ENCODE results near the gene GRAMD4. TPM values are rescaled to one million over a fixed set of nuclear protein-coding genes. Genes with fewer than 3 reads are reported as not detected.

The GRAMD4 gene
- polyA plus RNA-seq, 2 of the 4 experiments (the other 2 are of a cell fraction) = 7.7 to 13.1 TPM

- TF ChIP-seq KDM5A (IDR thresholded peaks at IDR 0.05) = no peak
Measured at GRCh38 chr22:46577368-46578249, 42.6 kb upstream of the GRAMD4 start (continued).

GRCh38 chr22:46578251-46578823 is 41.8 kb upstream of the GRAMD4 start:
- Histone ChIP-seq H3K27ac (peak overlapping the region; percentile 90 to 99; a peak in 4 of 6 replicates), H3K4me3 (peak overlapping the region; percentile 90), H3K4me2 (peak overlapping the region; percentile 91), H3K4me1 (peaks cover 50% of the 10 kb centered on the region), H3K9me3 (no peaks in the 10 kb centered on the region)
- 84% methylated on average over 6 of the region's 9 CpGs for WGBS (ENCODE audit: missing lambda C conversion rate)
- CTCF ChIA-PET = interaction anchor here (1.0 kb wide), 1 partner anchor 10 kb away, joined by 3 read pairs; no protein-coding TSS in a partner anchor
- POLR2A ChIA-PET = no interaction called here
- 0 out of 6 replicates have a peak, but pooled peaks of 1 of the 2 experiments have one; percentile 18 for ATAC-seq
- FAIRE-seq = no peak
- TF ChIP-seq MAZ (IDR thresholded peaks at IDR 0.05; ENCODE audit: borderline replicate concordance, low read depth, low read length) (no peak), RFX5 (IDR thresholded peaks at IDR 0.05) (no peak), CHD2 (IDR thresholded peaks at IDR 0.05; ENCODE audit: low read length, partially characterized antibody) (no peak), HES2 (IDR thresholded peaks at IDR 0.05) (no peak)
- DNase-seq (ENCODE audit: low read depth in 1 of 2, low spot score in 1 of 2) = no peak

- DNase-seq (ENCODE audit: low read depth in 1 of 2, low spot score in 1 of 2) = no peak
- H3K4me3 ChIP-seq = no peak overlapping the region
- ATAC-seq = peak in 1 of 2 experiments; percentile 15; a peak in 2 of 6 replicates
Measured at GRCh38 chr22:46578824-46579561, 41.2 kb upstream of the GRAMD4 start.

More at GRCh38 chr22:46578824-46579561, 41.2 kb upstream of the GRAMD4 start:
- TF ChIP-seq CHD4 (IDR thresholded peaks at IDR 0.05; ENCODE audit: borderline replicate concordance) (no peak), RCOR1 (IDR thresholded peaks at IDR 0.05; ENCODE audit: low read depth, low read length) (no peak), ELK1 (IDR thresholded peaks at IDR 0.05; ENCODE audit: low read depth, low read length) (no peak), TP53 (CRISPR knock-in tag; IDR thresholded peaks at IDR 0.05) (no peak), HOXB13 (CRISPR knock-in tag; IDR thresholded peaks at IDR 0.05; ENCODE audit: low read depth) (no peak), POLR2AphosphoS2 (conservative IDR thresholded peaks at IDR 0.05; ENCODE audit: low read length) (no peak), SREBF2 (IDR thresholded peaks at IDR 0.05) (no peak), NR3C1 (IDR thresholded peaks at IDR 0.05) (no peak), MAX (IDR thresholded peaks at IDR 0.05) (no peak), ATOH8 (CRISPR knock-in tag; IDR thresholded peaks at IDR 0.05; ENCODE audit: low read depth) (no peak), ZSCAN20 (CRISPR knock-in tag; IDR thresholded peaks at IDR 0.05) (no peak), CTCF (IDR thresholded peaks at IDR 0.05) (no peak), SMC3 (IDR thresholded peaks at IDR 0.05) (no peak), HOXA7 (CRISPR knock-in tag; IDR thresholded peaks at IDR 0.05) (no peak), RARB (CRISPR knock-in tag; IDR thresholded peaks at IDR 0.05) (no peak), EHF (CRISPR knock-in tag; IDR thresholded peaks at IDR 0.05) (no peak), NPAS2 (CRISPR knock-in tag; IDR thresholded peaks at IDR 0.05; ENCODE audit: borderline replicate concordance) (no peak), EP300 (IDR thresholded peaks at IDR 0.05) (no peak), FOXS1 (CRISPR knock-in tag; IDR thresholded peaks at IDR 0.05) (no peak)
- no peaks in the 10 kb centered on the region for H3K9me3 ChIP-seq
- no peak for FAIRE-seq
- CTCF ChIA-PET = no interaction called here
- 85% methylated on average over 10 of the region's 15 CpGs for WGBS (ENCODE audit: missing lambda C conversion rate)
- peaks cover 50% of the 10 kb centered on the region for H3K4me1 ChIP-seq
- peak overlapping the region; percentile 91 for H3K4me2 ChIP-seq
- POLR2A ChIA-PET = no interaction called here
- peak overlapping the region in 1 of 2 experiments; percentile 99; a peak in 3 of 6 replicates for H3K27ac ChIP-seq
